GM18517 (cell line): ENCODE results near the gene IMPDH2.
A peak's percentile ranks its signal among the peaks of the same experiment; 100 is the strongest.

Experiments used
- ATAC-seq: cut with Tn5 transposase; IDR thresholded peaks from one replicate; pipeline ENCODE4 v1.9.1; 2021; ENCODE audit warnings: mild to moderate bottlenecking, moderate library complexity; ENCODE audit not compliant: unreplicated experiment

IMPDH2 gene

GRCh38 chr3:49007068-49007770 is 22.0 kb downstream of the IMPDH2 start, which contains the start of gene WDR6:
Gene WDR6, plus strand, starts transcription at chr3:49007391. Its CDS starts 41 bp downstream, at chr3:49007432.
- peak; percentile 83 for ATAC-seq

DNA sequence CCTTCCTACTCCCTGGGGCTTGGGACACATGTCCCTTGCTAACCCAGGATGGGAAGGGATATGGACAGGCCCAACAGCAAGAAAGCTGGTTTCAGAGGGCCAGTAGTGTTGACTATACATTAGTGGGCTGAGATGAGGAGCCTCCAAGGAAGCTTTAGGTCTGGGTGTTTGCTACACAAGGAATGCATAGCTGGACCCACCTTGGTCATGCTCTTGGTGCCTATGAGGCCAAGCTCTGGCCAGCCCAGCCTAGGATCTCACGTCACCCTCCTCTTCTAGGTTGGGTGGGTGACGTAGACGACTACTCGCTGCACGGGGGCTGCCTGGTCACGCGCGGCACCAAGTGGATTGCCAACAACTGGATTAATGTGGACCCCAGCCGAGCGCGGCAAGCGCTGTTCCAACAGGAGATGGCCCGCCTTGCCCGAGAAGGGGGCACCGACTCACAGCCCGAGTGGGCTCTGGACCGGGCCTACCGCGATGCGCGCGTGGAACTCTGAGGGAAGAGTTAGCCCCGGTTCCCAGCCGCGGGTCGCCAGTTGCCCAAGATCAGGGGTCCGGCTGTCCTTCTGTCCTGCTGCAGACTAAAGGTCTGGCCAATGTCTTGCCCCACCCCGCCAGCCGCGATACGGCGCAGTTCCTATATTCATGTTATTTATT is 22.7 kb downstream of the IMPDH2 start:
- no peak for ATAC-seq

DNA sequence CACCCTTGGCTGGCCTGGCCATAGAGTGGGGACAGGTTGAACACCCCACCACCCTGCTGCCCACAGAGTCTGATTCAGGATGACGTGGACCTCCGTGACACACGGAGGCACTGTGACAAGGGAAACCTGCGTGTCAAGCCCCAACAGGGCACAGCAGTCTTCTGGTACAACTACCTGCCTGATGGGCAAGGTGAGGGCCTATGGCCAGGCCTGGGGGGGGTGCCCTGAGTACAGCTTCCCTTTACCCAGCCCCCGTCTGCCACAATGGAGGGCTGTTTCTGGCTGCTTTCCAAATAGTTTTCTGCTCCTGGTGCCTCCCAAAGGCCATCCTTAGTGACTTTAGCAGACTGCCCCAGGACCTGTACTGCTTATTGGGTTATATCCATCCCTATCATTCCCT is 23.2 kb downstream of the IMPDH2 start:
- ATAC-seq = no peak

GRCh38 chr3:49005303-49005680 is 23.9 kb downstream of the IMPDH2 start:
- no peak for ATAC-seq

DNA sequence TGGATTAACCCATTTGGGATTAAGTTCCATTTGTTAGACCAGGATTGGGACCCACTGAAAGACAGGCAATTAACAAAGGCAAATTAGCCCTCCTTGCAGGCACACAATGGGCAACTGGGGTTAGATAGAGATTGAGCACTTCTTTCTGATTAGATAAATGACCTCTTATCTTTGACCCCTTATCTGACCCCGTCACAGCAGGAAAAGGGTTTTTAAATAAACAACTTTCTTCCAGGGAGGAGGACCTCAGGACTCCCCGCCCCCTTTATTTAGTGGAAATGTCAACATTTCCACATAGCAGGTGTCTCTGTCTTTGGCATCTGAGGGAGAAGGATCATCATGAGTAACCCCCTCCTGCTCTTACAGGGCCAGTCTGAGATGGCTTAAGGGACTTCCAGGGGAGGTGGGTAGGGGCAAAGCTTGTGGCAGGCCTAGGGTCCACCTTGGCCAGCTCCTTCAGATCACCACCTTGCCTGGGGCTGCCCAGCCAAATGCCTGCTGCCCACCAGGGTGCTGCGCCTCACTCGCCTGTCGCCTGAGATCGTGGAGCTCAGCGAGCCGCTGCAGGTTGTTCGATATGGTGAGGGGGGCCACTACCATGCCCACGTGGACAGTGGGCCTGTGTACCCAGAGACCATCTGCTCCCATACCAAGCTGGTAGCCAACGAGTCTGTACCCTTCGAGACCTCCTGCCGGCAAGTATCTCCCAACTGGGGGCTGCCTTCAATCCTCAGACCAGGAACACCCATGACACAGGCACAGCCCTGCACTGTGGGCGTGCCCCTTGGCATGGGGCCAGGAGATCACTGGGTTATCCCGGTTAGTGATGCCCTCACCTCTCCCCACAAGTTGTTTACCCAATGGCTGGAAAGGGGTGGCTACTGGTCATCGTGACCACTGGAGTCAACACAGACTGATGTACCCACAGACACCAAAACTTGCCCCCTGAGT is 24.6 kb downstream of the IMPDH2 start:
- no peak for ATAC-seq

GRCh38 chr3:49001155-49001554 is 28.0 kb downstream of the IMPDH2 start:
- ATAC-seq = no peak

- no peak for ATAC-seq
Observed at GRCh38 chr3:48999085-48999858, 29.9 kb downstream of the IMPDH2 start.

DNA sequence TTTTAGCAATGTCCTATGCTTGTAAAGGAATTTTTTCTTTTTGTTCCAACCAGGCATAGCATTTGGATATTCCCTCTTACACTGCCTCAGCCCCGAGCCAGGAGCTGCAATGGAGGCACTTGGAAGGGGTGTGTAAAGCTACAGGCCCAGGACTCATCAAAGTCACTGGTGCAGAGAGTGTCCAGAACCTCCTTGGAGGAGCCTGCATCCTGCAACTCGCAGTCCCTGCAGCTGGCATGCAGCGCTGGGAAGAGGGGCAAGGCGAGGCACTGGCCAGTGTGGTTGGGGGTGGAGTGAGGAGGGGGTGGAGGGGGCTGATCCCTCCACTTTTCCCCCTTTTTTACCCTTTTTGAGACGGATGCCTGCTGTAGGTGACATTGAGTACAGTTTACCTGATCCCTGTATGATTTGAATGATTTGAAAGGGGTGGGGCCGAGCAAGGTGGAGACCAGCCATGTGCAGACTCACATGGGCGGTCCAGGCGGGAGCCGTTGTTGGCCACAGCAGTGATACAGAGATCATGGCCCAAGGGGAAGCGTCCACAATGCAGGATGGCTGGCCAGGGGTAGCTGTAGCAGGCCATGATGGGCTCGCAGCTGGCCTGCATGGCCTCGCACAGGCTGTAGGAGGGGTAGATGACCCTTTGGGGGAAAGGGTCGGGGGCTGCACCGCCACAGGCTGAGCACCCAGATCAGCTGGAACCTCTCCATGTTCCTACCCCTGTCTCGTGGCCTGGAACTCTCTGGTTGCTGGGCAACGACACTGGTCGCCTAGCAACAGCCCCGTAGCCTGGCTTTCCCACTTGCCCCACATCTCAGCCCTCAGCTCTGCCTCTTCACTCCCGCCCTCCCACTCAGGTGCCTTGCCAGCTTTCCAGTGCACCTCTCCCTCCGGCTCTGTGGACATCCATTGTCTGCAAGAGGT is 31.2 kb downstream of the IMPDH2 start:
- no peak for ATAC-seq

DNA sequence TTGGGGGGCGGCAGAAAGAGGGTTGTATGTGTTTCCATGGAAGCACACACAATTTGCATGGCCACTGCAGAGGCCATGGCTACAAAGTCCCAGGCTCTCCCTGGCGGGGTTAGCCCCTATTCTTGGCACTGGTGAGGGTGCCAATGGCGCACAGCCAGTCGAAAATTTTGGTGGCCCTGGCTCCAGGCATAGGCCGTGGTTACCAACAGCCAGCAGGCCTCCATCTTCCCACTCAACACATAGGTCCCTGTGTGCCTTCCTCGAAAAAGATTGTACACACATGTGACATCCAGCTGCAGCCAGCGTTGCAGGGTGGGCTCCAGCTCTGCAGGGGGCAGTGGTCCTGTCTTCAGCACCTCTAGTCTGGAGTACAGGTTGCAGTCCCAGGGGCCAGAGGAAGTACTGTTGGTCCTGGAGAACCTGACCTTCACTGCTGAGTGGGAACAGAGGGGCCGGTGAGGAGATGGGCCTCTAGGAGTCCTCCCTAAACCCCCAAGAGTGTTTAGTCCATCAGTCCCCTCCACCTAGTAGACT is 32.0 kb downstream of the IMPDH2 start:
- ATAC-seq = no peak

DNA sequence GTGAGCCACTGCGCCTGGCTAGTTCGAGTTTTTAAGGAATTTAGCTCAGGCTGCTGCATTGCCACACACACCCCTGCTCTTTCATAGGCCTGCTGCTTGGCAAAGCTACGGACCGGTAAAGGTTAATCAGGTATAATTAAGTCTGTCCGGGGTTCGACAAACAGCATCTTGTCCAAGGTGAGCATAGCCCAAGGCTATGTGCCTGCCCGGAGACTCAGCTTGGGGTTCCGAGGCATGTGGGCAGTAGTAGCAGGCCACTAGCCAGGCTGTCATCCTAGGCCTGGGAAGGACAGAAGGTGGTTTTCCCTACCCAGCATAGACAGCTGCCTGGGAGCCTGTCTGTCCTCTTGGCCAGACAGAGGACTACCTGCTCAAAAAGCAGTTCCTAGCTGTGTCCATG is 32.6 kb downstream of the IMPDH2 start:
- no peak for ATAC-seq

- ATAC-seq = no peak
Observed at GRCh38 chr3:48993834-48994233, 35.4 kb downstream of the IMPDH2 start.

DNA sequence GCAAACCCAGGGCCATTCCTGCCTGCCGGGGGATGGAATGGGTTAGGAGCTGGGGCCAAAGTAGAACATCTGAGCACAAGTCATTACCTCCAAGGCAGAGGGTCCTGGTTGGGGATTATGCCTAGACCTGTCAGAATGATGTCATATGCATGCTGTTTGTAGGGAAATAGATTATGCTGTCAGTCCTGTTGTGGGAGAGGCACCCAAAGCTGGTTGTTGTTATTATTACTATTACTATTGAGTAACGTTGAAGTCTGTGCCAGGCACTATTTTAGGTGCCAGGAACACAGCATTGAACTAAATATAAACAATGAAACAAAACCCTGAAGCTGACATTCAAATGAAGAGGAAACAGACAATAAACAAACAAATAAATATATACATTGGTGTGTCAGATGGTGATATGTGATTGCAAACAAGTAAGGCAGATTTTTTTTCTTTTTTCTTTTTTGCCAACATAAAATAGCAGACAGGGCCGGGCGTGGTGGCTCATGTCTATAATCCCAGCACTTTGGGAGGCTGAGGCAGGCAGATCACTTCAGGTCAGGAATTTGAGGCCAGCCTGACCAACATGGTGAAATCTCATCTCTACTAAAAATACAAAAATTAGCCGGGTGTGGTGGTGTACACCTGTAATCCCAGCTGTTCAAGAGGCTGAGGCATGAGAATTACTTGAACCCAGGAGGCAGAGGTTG is 37.2 kb downstream of the IMPDH2 start:
- no peak for ATAC-seq

GRCh38 chr3:48990636-48991469 is 38.3 kb downstream of the IMPDH2 start:
- ATAC-seq = peak; percentile 20

GRCh38 chr3:48989796-48990635 is 39.2 kb downstream of the IMPDH2 start, which contains the start of gene P4HTM:
Gene P4HTM, plus strand, starts transcription at chr3:48990241. Its CDS starts 16 bp downstream, at chr3:48990257.
- ATAC-seq = peak; percentile 54

DNA sequence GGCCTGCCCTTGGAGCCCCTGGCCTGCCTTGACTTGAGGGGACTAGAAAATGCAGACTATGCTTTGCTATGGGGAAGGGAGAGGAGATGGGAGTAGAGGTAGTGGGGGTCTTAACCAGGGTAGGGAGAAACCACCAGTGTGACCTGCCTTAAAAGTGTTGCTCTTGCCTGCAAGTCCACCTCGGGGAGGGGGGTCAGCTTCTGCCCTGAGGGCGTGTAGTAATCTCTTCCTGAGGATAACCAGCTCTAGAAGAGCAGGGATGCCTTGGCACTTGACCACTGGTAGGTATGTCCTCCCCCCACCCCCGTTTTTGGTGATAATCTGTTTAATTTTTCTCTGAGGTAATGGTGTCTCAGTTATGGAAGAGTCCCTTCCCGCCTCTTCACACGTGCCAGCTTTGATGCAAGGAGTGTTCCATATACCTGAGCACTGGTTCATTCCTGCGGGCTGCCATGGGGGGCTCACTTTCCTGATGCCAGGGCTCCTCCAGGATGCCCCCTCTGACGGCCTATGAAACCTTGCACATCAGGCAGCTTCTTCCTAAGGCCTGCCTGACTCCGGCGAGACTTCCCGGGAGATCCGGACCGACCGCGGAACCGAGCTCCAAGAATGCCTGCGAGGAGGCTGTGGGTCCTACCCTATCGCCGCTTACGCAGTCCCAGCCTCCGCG is 39.9 kb downstream of the IMPDH2 start:
- no peak for ATAC-seq

DNA sequence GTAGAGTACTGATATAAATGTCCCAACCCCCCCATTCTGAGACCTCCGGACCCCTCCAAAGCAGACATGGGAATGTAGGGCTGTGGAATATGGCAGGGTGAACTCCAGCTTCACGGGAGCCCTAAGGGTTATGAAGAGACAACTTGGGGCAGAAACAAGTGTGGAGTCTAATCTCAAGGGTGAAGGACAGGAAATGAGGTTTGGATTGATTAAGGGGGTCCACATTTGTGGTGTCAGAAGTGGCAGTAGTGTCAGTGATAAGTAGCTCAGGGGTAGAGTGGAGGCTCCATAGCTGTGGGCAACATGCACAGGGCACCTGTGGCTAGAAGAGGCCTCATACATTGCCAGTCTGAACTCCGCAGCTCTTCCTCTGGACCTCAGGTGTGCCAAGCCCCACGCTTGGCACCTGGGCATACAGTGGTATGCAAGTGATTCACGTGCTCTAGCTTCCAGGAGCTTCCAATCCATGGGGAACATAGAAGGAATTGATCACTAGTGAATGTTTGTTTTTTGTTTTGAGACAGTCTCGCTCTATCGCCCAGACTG is 43.3 kb downstream of the IMPDH2 start:
- ATAC-seq = no peak
